ENCODE measurements around the gene BDKRB1.
A peak's percentile ranks its signal among the peaks of the same experiment; 100 is the strongest.
"Not testable (repeated sequence)": the region's sequence is repeated elsewhere in the genome, so short reads cannot be mapped to it uniquely, and the experiment has no call there.

BDKRB1 gene

DNA sequence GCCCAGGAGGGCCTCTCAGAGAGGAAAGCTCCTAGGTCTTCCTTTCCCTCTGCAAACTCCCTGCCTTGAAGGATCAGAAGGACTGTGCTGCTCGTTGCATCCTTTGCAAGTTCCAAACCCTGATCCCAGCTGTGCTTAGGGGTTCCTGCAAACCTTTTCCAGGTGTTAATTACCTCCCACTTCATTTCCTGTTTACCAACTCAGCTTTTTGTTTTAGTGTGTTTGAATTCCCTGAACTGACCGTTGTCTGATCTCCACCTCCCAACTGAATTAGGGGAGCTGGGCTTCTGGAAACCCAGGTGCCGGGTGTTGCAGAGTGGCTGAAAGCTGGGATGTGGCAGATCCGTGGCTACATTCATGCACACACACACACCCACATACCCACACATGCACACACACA lies 20.6 kb upstream of the BDKRB1 start:
- DNase-seq = no peak

DNA sequence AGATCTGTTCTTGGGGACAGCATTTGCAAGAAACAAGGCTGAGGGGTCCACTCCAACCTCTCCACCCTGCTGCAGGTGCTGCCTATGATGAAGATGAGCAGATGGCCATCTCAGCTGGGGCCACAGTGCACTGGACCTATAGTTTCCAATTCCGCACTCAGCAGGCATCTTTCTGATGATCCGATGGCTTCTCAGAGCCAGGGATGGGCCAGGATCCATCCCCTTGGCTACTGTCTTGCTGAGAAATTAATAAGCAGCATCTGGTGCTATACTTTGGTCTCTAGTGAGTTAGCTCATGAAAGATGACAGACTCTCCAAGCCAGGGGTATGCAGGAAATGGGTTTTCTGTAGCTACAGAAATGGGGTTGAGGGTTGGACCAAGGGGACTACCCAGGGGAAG lies 18.4 kb upstream of the BDKRB1 start:
- DNase-seq = no peak

DNA sequence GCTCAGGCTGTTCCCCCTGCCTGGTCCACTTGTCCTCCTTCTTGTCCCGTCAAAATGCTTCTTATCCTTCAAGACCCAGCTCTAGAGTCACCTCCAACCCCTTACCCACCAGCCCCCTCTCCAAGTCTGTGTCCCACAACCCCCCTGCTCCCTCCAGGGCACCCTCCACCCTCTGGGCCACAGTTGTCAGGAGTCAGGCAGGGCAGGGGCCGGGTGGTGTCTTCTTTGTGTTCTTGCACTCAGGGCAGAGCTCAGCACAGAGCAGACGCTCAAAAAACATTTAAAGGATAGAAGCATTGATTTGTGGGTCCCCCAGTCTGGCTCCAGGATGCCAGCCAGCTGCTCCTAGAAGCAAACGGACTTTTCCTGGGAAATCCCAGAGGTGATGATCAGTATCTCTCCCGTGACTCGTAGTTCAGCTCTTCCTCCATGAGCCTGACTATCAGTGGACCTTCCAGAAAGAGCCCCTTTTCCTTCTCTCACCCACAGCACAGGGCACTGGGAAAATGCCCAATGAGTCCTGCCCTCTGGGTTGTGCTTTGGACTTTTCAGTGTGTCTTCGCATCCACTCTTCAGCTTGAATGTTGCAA lies 17.2 kb upstream of the BDKRB1 start:
- DNase-seq = no peak

DNA sequence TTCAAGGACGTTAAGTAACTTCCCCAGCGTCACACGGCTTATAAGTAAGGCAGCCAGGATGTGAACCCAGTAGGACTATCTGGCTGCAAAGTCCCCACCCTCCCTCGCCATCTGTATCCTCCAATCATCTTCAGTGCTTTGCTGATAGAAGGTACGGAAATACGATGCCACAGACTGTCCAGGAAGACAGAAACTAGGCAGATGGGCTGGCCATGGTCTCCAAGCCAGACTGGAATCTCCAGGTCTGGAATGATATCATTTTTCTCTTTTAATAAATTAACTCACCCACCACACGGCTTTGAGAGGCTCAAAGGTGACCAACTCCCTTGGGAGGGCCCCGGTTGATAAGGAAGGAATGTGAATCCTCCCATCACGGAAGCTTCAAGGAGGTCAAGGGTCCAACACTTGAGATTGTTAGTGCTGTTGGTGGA lies 16.3 kb upstream of the BDKRB1 start:
- no peak for DNase-seq

DNA sequence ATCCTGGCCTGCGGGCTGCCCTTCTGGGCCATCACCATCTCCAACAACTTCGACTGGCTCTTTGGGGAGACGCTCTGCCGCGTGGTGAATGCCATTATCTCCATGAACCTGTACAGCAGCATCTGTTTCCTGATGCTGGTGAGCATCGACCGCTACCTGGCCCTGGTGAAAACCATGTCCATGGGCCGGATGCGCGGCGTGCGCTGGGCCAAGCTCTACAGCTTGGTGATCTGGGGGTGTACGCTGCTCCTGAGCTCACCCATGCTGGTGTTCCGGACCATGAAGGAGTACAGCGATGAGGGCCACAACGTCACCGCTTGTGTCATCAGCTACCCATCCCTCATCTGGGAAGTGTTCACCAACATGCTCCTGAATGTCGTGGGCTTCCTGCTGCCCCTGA lies 15.4 kb upstream of the BDKRB1 start:
- no peak for DNase-seq

DNA sequence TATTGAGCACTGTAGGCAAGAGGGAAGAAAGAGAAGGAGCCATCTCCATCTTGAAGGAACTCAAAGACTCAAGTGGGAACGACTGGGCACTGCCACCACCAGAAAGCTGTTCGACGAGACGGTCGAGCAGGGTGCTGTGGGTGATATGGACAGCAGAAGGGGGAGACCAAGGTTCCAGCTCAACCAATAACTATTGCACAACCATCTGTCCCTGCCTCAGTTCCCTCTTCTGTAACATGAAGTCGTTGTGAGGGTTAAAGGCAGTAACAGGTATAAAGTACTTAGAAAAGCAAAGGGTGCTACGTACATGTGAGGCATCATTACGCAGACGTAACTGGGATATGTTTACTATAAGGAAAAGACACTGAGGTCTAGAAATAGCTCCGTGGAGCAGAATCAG lies 13.9 kb upstream of the BDKRB1 start:
- no peak for DNase-seq

DNA sequence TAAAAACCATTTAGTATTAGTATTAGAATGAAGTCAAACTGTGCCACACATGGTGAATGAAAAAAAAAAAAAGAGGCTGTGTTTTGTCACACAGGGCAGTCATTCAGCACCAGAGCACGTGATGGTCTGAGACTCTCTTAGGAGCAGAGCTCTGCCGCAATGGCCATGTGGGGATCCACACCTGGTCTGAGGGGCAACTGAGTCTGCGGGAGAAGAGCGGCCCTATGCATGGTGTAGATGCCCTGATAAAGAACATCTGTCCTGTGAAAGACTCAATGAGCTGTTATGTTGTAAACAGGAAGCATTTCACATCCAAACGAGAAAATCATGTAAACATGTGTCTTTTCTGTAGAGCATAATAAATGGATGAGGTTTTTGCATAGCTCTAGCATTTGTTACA lies 12.2 kb upstream of the BDKRB1 start:
- DNase-seq = no peak

DNA sequence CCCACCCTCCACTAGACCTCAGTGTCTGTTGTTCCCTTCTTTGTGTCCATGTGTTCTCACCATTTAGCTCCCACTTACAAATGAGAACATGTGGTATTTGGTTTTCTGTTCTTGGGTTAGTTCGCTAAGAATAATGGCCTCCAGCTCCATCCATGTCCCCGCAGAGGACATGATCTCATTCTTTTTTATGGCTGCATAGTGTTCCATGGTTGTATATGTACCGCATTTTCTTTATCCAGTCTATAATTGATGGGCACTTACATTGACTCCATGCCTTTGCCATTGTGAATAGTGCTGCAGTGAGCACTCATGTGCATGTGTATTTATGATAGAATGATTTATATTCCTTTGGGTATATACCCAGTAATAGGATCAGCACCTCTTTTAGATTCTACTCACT lies 10.9 kb upstream of the BDKRB1 start:
- not testable (repeated sequence) for DNase-seq

DNA sequence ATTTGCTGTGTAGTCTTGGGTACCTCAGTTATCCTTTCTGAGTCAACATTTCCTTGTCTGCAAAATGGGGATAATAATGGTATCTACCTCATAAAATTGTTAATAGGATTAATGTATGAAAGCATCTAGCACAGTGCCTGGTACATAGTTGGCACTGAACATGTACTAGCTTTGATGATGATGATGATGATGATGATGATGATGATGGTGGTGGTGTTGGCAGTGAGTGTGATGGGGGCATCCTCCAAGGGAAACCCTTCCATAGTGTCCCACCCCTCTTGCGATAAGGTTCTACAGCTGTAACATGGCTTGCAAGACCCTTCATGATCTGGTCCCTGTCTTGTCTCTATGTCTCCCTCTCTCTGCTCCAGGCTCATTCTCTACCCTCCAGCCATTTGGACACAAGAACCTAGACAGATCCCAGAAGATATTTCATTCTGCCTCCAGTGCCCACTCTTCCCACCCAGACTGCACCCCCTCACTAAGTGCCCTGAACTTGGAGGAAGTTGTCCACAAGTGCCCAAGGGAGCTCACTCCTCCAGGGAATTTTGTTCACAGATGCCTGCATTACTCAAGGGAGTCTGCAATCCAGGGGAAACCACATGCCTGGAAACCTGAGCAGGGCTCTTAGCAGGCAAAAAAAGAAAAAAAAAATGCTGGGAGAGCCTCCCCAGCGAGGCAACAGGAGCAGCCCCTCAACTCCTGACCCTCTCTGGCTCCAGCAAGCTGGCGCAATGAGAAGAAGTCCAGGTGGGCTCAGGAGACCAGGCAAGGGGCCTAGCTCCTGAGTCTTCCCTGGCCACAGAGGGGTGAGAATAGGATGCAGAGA lies 10.1 kb upstream of the BDKRB1 start:
- DNase-seq = no peak

DNA sequence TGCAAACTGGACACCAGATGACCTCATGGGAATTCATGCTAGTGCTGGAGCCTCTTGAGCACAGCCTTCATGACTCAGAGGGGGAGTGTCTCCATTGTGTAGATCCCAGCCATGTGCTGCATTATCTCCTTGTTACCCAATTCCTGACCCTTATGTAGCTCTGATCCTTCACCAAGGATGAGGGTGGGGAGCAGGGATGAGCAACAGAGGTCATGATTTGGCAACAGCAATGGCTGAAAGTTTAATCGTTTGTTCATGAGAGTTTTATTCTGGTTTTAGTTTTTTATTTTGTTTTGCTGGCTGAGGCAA lies 9.5 kb upstream of the BDKRB1 start:
- peak; percentile 74 for DNase-seq

DNA sequence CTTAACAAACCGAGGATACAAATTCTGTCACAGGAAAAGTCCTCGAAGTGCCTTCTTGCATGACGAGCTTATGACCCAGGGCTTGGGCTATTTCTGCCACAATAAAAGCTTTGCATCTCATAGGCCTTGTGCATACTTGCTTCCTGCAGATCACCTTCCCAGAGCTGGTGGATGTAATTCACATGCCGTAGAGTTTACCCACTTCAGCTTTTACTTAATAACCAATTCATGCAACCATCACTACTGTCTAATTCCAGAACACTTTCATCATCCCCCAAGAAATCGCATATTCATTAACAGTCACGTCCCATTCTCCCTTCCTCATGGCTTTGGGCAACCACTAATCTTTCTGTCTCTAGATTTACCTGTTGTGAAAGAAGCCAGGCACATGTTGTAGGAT lies 9.0 kb upstream of the BDKRB1 start:
- DNase-seq = no peak

DNA sequence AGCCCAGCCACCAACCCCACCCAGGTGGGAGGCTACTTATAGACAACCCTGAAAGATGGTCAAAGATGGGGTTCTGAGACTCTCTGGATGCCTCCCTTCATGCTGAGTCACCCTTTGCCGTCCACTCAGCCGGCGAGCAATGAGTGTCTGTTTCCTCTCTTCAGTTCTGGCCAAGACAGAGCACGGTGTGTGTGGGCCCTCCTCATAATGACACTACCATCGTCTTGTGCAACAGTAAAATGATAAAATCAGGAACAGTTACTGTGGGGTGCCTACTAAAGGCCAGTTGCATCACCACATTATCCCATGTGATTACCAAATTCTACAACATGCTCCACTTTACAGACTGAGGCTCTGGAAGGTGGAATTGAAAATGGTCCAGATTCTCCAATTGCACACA lies 7.0 kb upstream of the BDKRB1 start:
- DNase-seq = peak; percentile 26

DNA sequence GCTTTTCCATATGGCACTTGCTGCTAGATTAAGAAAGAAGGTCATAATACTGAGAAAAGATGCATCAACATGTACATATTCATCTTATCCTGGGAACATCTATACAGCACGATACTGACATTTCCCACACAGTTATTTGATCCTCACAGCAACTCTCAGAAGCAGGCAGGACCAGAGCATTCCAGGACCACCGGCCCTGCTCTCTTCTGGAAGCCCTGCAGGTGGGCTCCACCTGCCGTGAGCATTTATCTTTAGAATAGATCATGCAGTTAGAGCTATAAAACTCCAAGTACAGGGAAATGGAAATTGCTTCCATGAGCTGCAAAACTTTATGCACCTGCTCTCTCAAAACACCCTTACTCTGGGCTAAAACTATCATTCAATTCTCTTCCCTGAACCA lies 5.5 kb upstream of the BDKRB1 start:
- no peak for DNase-seq

DNA sequence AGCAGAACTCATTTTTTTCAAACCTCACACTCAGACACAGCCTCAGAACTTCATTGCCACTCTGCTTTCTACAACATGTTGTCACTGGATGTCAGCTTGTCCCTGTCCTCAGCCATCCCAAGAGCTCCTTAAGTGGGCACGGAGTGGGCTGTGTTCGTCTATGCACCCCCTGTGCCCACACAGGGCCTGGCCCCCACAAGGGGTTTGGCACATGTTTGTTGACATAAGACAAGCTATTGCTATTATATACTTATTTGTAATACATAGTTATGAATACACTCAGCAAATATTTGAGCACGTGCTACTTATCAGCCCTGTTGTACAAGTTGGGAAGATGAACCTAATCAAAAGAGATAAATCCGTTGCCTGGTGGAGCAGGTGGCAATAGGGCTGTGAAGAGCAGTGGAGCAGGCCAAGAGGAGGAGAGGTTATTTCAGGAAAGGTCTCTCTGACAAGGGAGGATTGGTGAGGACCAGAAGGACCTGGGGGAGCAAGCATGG lies 4.3 kb upstream of the BDKRB1 start:
- DNase-seq = no peak

DNA sequence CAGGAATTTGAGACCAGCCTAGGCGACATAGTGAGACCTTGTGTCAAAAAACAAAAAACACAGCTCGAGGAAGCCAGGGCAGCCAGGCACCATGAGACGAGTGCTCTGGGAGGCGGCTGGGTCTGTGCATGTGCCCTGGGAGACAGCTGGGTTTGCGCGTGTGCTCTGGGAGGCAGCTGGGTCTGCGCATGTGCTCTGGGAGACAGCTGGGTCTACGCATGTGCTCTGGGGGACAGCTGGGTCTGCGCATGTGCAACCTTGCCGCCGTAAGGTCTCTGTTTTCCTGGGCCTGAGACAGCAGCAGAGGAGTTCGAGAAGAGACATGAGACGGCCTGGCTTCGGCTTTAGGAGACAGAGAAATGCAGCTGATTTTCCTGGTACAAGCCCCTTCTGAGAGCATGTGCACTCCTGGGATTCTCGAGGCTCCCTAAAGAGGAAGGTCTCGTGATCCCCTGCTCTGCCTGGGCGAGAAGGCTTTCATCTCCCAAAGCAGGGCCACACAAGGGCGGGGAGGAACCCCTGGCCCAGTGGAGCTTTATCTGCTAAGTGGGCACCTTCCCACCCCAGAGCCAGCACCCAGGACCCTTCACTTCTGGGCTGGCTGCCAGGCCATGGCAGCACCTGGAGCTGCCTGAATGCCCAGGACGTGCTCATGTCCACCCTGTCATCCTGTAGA lies 3.5 kb upstream of the BDKRB1 start:
- no peak for DNase-seq

DNA sequence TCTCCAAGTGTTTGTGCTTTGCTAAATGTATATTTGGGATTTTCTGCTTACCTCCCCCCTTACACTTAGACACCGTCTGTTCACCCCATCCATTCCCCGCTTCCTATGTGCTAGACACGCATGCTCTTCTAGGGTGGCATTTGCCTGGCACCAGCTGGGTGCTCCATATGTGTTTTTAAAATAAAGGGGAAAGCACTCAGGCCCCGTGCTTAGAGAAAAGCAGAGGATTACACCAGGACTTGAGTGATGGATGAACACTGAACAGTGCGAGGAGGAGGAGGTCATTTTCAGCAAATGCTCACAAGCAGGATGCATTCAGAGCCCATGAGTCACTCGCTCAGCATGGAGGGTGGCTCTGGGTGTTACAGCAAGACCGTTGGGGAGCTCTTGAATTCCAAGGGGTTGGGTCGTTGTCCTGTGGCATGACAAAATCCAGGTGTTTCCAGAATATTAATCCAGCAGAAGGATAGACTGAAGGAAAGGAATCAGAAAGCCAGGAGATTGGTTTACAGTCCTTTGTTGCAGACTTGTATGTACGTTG lies 2.9 kb upstream of the BDKRB1 start:
- DNase-seq = no peak

DNA sequence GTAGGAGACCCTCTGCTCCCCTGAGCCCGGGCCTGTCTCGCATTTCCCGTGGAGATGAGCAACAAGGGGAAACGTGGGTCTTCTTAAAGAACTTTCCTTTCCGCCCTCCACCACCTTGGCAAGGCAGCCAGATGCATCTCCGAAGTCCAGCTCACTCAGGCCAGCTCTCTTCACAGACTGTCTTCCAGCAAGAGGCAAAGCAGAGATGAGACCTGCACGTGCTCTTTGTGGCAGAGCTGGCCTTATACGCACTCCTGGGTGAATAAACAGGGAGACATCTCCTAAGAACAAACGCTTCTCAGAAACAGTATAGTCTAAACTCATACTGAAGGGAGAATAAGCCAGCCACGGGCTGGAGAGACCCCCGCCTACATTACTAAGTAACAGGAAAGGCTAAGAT lies 1.3 kb upstream of the BDKRB1 start:
- DNase-seq = no peak

DNA sequence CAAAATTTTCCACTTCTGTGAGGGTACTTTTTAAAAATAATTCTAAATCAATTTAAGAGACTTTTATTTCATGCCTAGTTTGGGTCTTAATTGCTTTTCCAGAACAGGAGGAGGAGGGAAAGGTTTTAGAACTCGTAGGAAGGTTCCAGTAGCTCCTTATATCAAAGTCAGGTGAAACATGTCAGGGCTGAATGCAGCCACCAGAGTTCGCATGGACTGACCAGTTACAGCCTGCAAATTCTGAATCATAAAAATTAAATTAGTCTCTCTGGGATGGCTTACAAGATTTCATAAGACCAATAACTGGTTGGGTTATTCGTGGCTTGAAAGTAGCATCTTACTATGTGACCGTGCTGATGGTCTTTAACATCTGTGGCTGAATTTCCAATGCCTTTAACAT lies 397 bp downstream of the BDKRB1 start:
- no peak for DNase-seq

DNA sequence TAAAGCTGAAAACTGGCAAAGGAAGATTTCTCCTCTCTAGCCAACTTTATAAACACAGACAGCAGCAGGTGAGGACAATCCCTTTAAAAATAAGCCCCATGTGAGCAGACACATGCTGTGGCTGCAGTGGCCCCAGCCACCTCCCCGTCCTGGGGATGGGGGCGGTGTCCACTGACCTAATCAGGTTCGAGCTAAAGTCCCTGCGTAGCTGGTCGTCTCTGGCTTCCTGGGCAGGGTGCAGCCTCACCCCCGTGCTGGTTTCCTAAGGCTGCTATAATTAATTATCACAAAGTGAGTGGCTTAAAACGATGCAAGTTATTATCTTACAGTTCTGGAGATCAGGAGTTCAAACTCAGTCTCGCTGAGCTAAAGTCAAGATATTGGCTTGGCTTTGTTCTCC lies 1.0 kb downstream of the BDKRB1 start:
- no peak for DNase-seq

DNA sequence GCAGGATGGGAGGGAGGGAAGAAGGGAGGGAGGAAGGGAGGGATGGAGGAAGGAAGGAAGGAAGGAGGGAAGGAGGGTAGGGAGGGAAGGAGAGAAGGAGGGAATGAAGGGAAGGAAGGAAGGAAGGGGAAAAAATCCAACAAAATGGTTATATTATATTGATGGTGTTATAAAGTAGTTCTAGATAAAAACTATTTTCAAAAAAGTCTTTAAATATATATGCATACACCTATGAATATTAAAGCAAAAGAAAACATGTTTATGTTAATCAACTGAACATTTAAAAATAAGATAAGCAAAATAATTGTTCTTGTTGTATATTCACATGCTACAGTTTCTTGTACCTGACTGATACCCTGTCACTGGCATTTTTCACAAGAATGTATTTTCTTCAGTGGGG lies 1.9 kb downstream of the BDKRB1 start:
- DNase-seq = no peak

DNA sequence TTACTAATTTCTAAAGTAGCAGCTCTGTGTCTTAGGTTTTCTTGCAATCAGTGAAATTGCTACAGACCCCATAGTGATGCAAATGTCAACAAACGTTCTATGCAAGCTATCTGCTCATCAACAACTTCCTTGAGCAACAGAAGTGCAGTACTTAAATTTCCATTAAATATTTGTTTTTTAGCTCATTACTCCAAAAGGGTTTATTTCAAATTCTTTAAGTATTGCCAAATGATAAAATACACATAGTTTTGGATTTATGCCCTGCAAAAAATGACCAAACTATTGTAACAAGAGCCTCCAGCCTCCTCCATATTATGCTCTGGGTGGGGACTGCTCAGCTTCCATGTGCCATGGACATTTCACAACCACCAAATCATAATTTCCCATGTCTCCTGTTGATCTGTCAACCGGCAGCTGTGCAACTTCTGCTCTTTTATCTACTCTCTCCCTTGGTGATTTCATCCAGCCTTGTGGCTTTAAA lies 4.4 kb downstream of the BDKRB1 start:
- no peak for DNase-seq

DNA sequence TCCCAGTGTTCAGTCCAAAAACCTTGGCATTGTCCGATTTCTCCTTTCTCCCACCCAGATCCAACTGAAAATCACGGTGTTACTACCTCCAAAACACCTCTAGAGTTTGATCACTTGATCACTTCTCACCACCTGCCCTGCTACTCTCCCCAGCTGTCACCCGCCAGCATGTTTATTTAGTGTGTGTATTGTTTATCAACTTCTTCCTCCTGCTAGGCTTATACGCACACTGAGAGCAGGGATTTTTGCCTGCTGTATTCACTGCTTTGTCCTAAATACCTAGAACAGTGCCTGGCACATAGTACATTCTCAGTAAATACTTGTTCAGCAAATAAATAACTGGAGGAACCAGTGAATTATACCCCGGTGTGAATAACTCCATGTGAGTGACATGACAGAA lies 5.0 kb downstream of the BDKRB1 start:
- DNase-seq = no peak

DNA sequence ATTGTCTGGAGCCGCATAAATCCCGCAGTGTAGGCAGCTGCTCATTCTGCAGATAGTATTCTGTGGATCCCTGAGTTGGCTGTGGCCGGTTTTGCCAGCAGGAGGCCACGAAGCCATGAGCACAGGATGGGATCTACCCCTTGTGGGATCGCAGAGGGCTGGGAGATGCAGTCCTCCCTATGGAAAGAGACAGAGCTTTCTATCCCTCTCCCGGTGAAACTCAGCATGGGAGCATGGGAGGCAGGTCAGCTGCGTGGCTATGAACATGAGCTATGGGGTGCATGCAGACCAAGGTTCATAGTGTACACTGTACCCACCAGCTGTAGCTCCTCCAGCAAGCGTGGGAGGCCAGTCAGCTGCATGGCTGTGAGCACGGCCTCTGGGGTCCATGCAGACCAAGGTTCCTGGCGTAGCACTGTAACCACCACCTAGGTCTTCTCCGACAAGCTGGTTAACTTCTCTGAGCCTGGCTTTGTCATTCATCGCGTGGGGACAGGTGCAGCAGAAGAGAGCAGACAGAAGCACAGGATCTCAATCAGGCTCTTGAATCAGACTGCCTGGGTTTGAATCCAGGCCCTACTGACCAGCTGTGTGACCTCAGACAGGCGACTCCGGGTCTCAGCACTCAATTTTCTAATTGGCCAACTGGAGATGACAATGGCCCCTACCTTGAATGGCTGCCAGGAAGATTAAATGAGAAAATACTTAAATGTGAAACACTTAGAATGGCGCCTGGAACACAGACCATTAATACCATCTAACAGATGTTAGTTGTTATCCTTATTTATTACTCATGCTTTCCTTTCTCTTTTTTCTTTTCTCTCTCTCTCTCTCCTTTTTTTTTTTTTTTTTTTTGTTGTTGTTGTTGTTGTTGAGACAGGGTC lies 6.0 kb downstream of the BDKRB1 start:
- no peak for DNase-seq
